Prostate gland (tissue), 2 donors: ENCODE data around the gene WDR38.

Experiments
- POLR2A ChIP-seq: fragments of 450-650 bp; IDR thresholded peaks from one replicate; pipeline ENCODE4 v1.6.1; 2016; ENCODE audit warnings: antibody characterized with exemption, mild to moderate bottlenecking
- TF ChIP-seq, protein P1 (sequence below), 4 experiments: fragments of 200-600 bp in 2 of 4; fragments of 450-650 bp in 2 of 4; sonication (generic) in 2 of 4; IDR thresholded peaks; 1 replicate in 3 of 4; 2 replicates in 1 of 4; pipeline ENCODE4 v1.5.1; 2016 to 2019; ENCODE audit warnings: antibody characterized with exemption in 4 of 4, mild to moderate bottlenecking in 2 of 4, moderate library complexity in 2 of 4

GRCh38 chr9:124814164-124814535 lies 39.1 kb upstream of the WDR38 start:
- TF ChIP-seq, protein P1, sequence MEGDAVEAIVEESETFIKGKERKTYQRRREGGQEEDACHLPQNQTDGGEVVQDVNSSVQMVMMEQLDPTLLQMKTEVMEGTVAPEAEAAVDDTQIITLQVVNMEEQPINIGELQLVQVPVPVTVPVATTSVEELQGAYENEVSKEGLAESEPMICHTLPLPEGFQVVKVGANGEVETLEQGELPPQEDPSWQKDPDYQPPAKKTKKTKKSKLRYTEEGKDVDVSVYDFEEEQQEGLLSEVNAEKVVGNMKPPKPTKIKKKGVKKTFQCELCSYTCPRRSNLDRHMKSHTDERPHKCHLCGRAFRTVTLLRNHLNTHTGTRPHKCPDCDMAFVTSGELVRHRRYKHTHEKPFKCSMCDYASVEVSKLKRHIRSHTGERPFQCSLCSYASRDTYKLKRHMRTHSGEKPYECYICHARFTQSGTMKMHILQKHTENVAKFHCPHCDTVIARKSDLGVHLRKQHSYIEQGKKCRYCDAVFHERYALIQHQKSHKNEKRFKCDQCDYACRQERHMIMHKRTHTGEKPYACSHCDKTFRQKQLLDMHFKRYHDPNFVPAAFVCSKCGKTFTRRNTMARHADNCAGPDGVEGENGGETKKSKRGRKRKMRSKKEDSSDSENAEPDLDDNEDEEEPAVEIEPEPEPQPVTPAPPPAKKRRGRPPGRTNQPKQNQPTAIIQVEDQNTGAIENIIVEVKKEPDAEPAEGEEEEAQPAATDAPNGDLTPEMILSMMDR (IDR thresholded peaks at IDR 0.05): no peak
- TF ChIP-seq POLR2A: no peak
